Fibroblast of villous mesenchyme (primary cell): ENCODE results near the gene CES3. TPM values are rescaled to one million over a fixed set of nuclear protein-coding genes. Genes with fewer than 3 reads are reported as not detected.
A peak's percentile ranks its signal among the peaks of the same experiment; 100 is the strongest.
"Not testable (repeated sequence)": the region's sequence is repeated elsewhere in the genome, so short reads cannot be mapped to it uniquely, and the experiment has no call there.

Source experiments
- DNase-seq: peaks from one replicate; pipeline ENCODE4 v3.0.0-alpha.2; 2010; ENCODE audit warnings: low read depth
- H3K4me3 ChIP-seq: 2 replicates; pipeline ENCODE4 v1.5.1; 2011; ENCODE audit warnings: low read depth, mild to moderate bottlenecking, low read length
- CTCF ChIP-seq: IDR thresholded peaks from 2 replicates; pipeline ENCODE4 v1.5.1; 2012; ENCODE audit warnings: low read depth, mild to moderate bottlenecking, low read length; ENCODE audit not compliant: insufficient read depth
- total RNA-seq: library from RNA; depleted of rRNA; stranded (reverse); fragments of >200 nt; gene quantifications from 2 replicates; pipeline ENCODE4 v1.2.3, GENCODE V29; 2012

CES3 gene
- total RNA-seq, 1 donor = not detected

GRCh38 chr16:66991545-66992077 lies 30.5 kb downstream of the CES3 start:
- no peak for DNase-seq

GRCh38 chr16:66993558-66993957 lies 32.5 kb downstream of the CES3 start:
- not testable (repeated sequence) for H3K4me3 ChIP-seq, DNase-seq

More at GRCh38 chr16:66991545-66992077, 30.5 kb downstream of the CES3 start:
- TF ChIP-seq CTCF = no peak
- H3K4me3 ChIP-seq = no peak overlapping the region

- no peak overlapping the region for H3K4me3 ChIP-seq
- peak; percentile 77 for DNase-seq
- no peak for TF ChIP-seq CTCF
Observed at GRCh38 chr16:66996324-66996982, 35.4 kb downstream of the CES3 start.

GRCh38 chr16:66996983-66997358 lies 35.9 kb downstream of the CES3 start:
- no peak for DNase-seq

GRCh38 chr16:67000384-67001351 lies 39.6 kb downstream of the CES3 start:
- no peak for DNase-seq
- no peak for TF ChIP-seq CTCF
- peak overlapping the region; percentile 62 for H3K4me3 ChIP-seq

More at GRCh38 chr16:66996983-66997358, 35.9 kb downstream of the CES3 start:
- TF ChIP-seq CTCF = no peak
- no peak overlapping the region for H3K4me3 ChIP-seq

GRCh38 chr16:67001726-67002125 lies 40.7 kb downstream of the CES3 start:
- DNase-seq = no peak
- TF ChIP-seq CTCF = no peak
- no peak overlapping the region for H3K4me3 ChIP-seq
